NCI-H2171 (cell line): ENCODE results near the gene AKT2.

Experiments used
- DNase-seq: peaks from one replicate; lab custom pipeline; 2025; lab: John Stamatoyannopoulos, UW

Gene AKT2

GRCh38 chr19:40217934-40218890 lies 66.9 kb downstream of the AKT2 start, which contains the start of gene TTC9B:
Gene TTC9B, minus strand, starts transcription at chr19:40218384. Its CDS starts 3 bp downstream, at chr19:40218381.
- DNase-seq = no peak

DNA sequence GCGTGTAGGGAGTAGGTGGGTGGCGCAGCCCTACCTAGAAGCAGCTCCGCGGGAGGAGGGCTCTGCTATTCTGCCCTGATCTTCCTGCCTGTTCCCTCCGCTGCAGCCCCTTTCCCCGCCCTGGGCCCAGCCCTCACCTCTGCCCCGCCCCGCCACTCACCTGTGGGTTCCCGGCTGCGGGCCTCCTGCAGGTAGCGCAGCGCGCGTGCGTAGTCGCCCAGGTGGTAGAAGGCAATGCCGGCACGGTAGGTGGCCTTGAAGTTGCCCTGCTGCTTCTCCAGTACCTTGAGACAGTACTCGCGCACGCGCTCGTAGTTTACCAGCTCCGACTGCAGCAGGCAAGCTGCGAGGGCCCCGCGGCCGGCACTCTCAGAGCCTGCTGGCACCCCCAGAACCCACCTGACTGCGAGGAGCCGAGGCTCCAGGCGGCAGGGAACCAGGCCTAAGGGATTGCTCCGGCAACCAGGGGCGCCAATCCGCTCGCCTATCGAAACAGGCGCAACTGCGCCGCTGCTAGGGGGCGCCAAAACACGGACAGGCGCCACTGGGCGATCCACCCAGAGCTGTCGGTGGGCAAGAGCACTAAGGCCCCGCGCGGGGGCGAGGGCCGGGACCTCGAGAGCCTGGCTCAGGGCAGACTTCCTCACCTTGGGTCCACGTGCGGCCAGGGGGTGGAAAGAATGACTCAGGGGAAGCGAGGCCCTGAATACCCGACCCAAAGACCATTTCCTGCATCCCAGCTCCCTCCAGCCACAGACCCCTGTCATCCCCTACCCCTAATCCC lies 67.9 kb downstream of the AKT2 start:
- DNase-seq = peak; percentile 69

GRCh38 chr19:40216777-40217026 lies 68.4 kb downstream of the AKT2 start:
- no peak for DNase-seq

GRCh38 chr19:40216013-40216776 lies 69.0 kb downstream of the AKT2 start:
- no peak for DNase-seq

DNA sequence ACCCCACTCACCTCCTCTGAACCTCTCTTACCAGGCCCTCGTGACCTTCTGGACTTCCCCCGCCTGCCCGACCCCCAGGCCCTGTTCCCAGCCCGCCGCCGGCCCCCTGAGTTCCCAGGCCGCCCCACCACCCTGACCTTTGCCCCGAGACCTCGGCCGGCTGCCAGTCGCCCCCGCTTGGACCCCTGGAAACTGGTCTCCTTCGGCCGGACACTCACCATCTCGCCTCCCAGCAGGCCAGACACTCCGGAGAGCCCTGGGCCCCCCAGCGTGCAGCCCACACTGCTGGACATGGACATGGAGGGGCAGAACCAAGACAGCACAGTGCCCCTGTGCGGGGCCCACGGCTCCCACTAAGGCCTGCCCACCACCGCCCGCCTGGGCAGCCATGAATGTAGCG lies 70.2 kb downstream of the AKT2 start:
- DNase-seq = no peak

GRCh38 chr19:40213882-40214570 lies 71.1 kb downstream of the AKT2 start:
- DNase-seq = no peak

DNA sequence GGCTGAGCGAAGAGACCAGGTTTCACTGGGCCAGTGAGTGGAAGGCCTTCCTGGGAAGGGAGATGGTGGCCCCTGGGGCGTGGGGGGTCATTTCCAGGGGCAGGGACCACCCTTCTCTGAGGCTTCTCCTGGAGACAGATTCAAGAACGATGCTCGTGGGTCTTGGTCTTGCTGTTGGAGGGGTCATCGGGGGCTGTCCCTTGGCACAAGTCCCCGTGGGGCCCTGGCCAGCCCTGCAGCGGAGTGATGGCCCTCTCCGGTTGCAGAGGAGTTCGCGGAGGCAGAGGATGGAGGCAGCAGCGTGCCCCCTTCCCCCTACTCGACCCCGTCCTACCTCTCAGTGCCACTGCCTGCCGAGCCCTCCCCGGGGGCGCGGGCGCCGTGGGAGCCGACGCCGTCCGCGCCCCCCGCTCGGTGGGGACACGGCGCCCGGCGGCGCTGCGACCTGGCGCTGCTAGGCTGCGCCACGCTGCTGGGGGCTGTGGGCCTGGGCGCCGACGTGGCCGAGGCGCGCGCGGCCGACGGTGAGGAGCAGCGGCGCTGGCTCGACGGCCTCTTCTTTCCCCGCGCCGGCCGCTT lies 71.8 kb downstream of the AKT2 start:
- no peak for DNase-seq

DNA sequence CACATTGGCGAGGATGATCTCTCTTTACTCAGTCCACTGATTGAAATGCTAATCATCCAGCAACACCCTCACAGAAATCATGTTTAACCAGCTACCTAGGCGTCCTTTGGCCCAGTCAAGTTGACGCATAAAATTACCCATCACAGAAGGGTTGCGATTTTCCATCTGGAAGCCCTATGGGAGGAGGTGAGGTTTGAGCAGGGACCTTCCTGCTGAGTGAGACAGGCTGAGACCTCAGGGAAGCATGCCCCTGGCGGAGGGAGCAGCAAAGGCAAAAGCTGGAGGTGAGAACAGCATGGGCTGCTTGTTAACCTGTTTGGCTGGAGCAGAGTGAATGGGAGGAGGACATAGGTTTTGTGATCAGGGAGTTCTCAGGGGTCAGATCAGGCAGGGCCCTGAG lies 74.3 kb downstream of the AKT2 start:
- no peak for DNase-seq

DNA sequence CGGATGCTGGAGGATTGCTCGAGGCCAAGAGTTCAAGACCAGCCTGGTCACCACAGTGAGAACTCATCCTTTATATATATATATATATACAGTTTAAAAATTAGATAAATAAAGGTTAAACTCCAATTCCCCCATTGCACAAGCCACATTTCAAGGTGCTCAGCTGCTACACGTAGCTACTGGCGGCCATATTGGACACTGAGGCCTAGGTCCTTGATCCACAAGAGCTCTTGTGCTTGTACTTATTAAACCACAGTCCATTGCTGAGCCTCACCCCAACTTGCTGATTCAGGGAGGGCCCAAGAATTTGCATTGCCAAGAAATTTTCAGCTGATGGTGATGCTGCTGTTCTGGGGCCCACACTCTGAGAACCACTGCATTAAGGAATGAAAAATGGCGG lies 76.5 kb downstream of the AKT2 start:
- DNase-seq = no peak

- DNase-seq = no peak
Measured at GRCh38 chr19:40205760-40206159, 79.4 kb downstream of the AKT2 start.

DNA sequence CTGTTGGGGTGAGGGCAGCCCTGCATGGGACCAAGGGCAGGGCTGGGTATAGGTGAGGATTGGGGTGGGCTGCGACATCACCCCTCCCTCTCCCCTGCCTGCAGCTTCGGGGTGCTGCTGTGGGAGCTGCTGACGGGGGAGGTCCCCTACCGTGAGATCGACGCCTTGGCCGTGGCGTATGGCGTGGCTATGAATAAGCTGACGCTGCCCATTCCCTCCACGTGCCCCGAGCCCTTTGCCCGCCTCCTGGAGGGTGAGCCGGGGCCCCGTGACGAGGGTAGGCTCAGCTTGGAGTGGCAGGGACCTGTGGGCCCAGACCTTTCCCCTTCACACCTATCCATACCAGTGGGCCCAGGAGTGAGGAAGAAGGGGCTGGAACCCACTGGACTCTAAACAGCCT lies 80.8 kb downstream of the AKT2 start:
- DNase-seq = no peak

DNA sequence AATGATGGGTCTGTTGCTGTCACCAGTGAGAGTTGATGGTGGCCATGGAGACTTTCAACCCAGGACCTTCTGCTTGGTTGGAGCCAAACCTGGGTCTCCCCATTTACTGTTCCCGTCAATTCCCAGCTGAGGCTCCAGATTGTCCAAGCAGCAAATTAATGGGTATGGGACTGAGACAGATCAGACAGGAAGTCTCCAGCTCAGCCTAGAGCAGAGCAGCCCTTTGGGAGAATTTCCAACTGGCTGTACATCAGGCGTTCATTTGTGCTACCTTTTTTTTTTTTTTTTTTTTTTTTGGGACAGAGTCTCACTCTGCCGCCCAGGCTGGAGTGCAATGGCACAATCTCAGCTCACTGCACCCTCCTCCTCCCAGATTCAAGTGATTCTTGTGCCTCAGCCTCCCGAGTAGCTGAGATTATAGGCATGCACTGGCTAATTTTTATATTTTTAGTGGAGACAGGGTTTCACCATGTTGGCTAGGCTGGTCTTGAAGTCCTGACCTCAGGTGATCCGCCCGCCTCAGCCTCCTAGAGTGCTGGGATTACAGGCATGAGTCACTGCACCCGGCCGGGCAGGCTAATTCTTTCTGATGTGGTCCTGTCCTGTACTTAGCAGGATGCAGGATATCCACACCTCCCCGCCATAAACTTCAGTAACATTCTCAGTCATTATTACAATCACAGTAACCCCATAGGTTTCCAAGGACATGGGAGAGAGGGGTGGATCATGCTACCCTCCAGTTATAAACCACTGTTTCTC lies 84.6 kb downstream of the AKT2 start:
- DNase-seq = no peak

- DNase-seq = no peak
Measured at GRCh38 chr19:40198272-40198990, 86.7 kb downstream of the AKT2 start.

DNA sequence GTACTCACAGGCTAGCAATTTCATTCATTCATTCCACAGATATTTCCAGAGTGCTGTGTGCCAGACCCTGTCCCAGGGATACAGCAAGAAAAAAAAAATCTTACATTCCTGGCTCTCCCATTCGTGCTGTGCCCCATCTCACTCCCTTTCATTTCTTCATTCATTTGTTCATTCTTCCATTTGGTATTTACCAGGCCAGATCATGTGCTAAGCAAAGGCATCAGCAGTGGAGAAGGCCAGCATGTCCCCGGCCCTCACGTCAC lies 91.6 kb downstream of the AKT2 start:
- no peak for DNase-seq

DNA sequence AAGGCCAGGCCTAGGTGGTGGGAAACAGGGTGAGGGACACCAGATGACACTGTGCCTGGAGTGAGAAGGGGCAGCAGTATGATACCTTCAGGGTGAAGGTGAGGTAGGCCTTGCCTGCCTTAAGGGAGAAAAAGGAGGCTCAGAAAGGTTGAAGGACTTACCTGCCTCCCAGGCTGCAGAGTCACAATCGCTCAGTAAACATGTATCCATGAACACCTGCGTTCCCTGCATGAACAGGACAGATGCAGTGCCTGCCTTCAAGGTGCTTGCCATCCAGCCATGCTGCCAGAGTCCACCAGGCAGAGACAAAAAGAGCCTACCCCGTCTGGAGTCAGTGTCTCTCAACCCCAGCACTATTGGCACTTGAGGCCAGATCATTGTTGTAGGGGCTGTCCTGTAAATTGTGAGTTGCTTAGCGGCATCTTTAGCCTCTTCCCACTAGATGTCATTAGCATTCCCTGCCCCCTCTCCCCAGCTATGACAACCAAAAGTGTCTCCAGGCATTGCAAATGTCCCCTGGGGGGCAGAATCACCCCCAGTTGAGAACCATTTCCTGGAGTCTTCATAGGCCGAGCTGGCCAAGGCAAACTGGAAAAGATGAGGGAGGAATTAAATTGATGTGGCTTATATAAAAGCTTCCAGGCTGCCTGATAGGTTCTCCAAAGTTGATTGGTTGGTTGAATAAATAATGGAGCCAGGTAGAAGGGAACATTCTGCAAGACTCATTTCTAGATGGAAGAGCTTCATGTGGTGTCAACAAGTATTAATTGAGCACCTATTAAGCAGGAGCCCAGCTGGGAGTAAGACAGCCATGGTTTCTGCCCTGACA lies 92.2 kb downstream of the AKT2 start:
- DNase-seq = no peak

DNA sequence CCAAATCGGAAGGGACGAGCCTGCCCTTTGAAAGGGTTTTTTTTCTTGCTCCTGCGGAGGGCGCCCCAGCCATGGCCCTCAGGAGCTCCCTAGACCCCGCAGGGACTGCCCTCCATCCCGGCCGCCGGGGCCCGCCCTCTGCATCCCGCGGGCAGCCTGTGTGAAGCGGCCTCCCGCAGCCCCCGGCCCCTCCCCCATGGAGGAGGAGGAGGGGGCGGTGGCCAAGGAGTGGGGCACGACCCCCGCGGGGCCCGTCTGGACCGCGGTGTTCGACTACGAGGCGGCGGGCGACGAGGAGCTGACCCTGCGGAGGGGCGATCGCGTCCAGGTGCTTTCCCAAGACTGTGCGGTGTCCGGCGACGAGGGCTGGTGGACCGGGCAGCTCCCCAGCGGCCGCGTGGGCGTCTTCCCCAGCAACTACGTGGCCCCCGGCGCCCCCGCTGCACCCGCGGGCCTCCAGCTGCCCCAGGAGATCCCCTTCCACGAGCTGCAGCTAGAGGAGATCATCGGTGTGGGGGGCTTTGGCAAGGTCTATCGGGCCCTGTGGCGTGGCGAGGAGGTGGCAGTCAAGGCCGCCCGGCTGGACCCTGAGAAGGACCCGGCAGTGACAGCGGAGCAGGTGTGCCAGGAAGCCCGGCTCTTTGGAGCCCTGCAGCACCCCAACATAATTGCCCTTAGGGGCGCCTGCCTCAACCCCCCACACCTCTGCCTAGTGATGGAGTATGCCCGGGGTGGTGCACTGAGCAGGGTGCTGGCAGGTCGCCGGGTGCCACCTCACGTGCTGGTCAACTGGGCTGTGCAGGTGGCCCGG lies 93.1 kb downstream of the AKT2 start:
- peak; percentile 13 for DNase-seq

DNA sequence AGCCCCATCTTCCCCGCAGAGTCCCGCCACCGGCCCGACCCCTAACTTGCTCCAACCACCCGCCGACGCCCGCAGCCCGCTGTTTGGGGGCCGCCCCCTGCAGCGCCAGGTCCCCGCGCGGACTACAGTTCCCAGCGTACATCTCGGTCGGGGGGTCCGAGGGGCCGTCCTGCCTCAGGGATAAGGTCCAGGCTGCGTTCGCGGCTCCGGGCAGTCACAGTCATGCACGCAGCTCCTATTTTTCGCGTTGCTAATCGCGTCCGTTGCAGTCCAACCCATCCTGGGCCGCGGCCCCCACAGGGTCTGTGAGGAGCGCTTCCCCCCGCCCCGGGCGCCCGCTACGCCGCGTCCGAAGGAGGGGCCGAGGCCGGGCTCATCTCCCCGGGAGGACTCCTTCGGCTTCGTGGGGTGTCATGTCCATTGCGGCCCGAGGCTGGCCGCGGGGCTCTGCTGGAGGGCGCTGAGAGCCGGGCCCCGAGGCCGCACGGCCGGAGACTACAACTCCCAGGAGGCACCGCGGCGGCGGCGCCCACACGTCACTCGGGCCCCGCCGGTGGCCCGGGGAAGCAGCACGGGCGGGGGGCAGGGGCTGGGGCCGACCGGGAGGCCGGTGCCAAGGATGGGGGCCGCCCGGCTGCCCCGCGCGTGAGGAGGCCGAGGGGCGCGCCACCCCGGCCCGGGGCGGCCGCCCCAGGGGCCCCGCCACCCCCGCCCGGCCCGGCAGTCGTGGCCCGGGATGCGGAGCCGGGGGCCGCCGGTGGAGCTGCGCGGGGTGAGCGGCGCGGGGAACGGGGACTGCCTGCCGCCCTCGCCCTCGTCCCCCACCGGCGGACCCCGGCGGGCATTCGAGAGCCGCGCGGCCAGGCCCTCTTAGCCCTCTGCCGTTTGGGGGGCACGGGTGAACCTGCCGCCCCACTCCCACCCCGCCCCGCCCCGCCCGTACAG lies 94.0 kb downstream of the AKT2 start, which contains the start of gene MAP3K10:
Gene MAP3K10, plus strand, starts transcription at position 536 of the 945 bp plus-strand sequence. CDS start 606 bp downstream, outside the sequence.
- DNase-seq = peak; percentile 68
